K562 (cell line): ENCODE results near the gene FZD4. TPM values are rescaled to one million over a fixed set of nuclear protein-coding genes. Genes with fewer than 3 reads are reported as not detected.

Experiments
- CHAMP1 ChIP-seq: fragments of 450-650 bp; IDR thresholded peaks from 2 replicates; pipeline ENCODE4 v1.6.1; 2016; ENCODE audit warnings: mild to moderate bottlenecking
- HDAC2 ChIP-seq: fragments of 450-650 bp; IDR thresholded peaks from 2 replicates; pipeline ENCODE4 v1.6.1; 2016; ENCODE audit warnings: mild to moderate bottlenecking
- JUN ChIP-seq, 2 experiments: sonication (generic) in 1 of 2; formaldehyde crosslinking in 1 of 2; IDR thresholded peaks; 2 replicates each; pipeline versions ENCODE4 v1.6.1 to v1.8.0; 2012 to 2022; ENCODE audit warnings: borderline replicate concordance in 2 of 2, mild to moderate bottlenecking in 2 of 2, improper control_type of control experiment in 1 of 2, low read depth in 1 of 2, low read length in 1 of 2, missing genetic modification reagents in 1 of 2
- MAFK ChIP-seq: IDR thresholded peaks from 2 replicates; pipeline ENCODE4 v1.6.1; 2011; ENCODE audit warnings: low read length, improper control_type of control experiment
- OTX1 ChIP-seq: fragments of 450-650 bp; formaldehyde crosslinking; IDR thresholded peaks from 2 replicates; pipeline ENCODE4 v1.4.0; 2022; ENCODE audit warnings: mild to moderate bottlenecking
- PHB2 ChIP-seq: fragments of 450-650 bp; IDR thresholded peaks from 2 replicates; pipeline ENCODE4 v1.6.1; 2017; ENCODE audit warnings: low read depth
- RAD21 ChIP-seq, 2 experiments: fragments of 250-450 bp in 1 of 2; fragments of 450-650 bp in 1 of 2; sonication (Bioruptor Pico) in 1 of 2; formaldehyde crosslinking in 1 of 2; IDR thresholded peaks in 1 of 2; conservative IDR thresholded peaks in 1 of 2; 2 replicates each; pipeline versions ENCODE4 v1.4.0 to v1.8.0; 2020 to 2022; ENCODE audit warnings: mild to moderate bottlenecking in 2 of 2, moderate library complexity in 1 of 2
- TFE3 ChIP-seq: fragments of 450-650 bp; formaldehyde crosslinking; IDR thresholded peaks from 2 replicates; pipeline ENCODE4 v1.4.0; 2020; ENCODE audit warnings: mild to moderate bottlenecking, mixed read lengths
- ZFP30 ChIP-seq: fragments of 250-450 bp; sonication (Bioruptor Pico); IDR thresholded peaks from 2 replicates; pipeline ENCODE4 v1.8.0; 2022; ENCODE audit warnings: moderate library complexity, mild to moderate bottlenecking, inconsistent platforms, borderline replicate concordance
- ZNF324 ChIP-seq: fragments of 250-450 bp; sonication (Bioruptor Pico); IDR thresholded peaks from 2 replicates; pipeline ENCODE4 v1.4.0; 2020; ENCODE audit warnings: mild to moderate bottlenecking
- ZNF347 ChIP-seq: fragments of 450-650 bp; formaldehyde crosslinking; IDR thresholded peaks from 2 replicates; pipeline ENCODE4 v1.4.0; 2020; ENCODE audit warnings: low read depth, mild to moderate bottlenecking, moderate library complexity
- ZNF583 ChIP-seq: fragments of 250-450 bp; sonication (Bioruptor Pico); IDR thresholded peaks from 2 replicates; pipeline ENCODE4 v1.4.0; 2020
- polyA plus RNA-seq, 8 experiments: library from polyadenylated mRNA; depleted of rRNA in 4 of 8; stranded (reverse) in 5 of 8; unstranded in 3 of 8; fragments of >200 nt; fragmentation: Nextera tagmentation in 2 of 8; fragmentation: Illumina TruSeq in 1 of 8; extraction: Ambion mirVana in 2 of 8; extraction: Trizol in 1 of 8; gene quantifications; 2 replicates each; pipeline versions ENCODE4 v1.2.1 to v1.2.3, GENCODE V29; 2011 to 2014; ENCODE audit warnings: inconsistent platforms in 1 of 8, missing spikeins in 1 of 8
- total RNA-seq, 7 experiments: library from RNA; depleted of rRNA in 6 of 7; stranded (reverse); fragments of >200 nt in 6 of 7; fragmentation: Illumina TruSeq in 2 of 7; extraction: Trizol in 2 of 7; gene quantifications; 2 replicates each; pipeline versions ENCODE4 v1.2.1 to v1.2.3, GENCODE V29; 2011 to 2021; ENCODE audit warnings: low replicate concordance in 1 of 7
- TF ChIP-seq, protein P1 (sequence below), 3 experiments: IDR thresholded peaks in 2 of 3; conservative IDR thresholded peaks in 1 of 3; 2 replicates each; pipeline ENCODE4 v1.5.1; 2011 to 2012; ENCODE audit warnings: low read length in 3 of 3, mild to moderate bottlenecking in 3 of 3, control low read depth in 2 of 3, improper control_type of control experiment in 1 of 3, inconsistent platforms in 1 of 3, low read depth in 1 of 3, mixed read lengths in 1 of 3, moderate library complexity in 1 of 3; ENCODE audit not compliant: insufficient read depth in 2 of 3
- TF ChIP-seq, protein P2 (sequence below): sonication (generic); formaldehyde crosslinking; IDR thresholded peaks from 2 replicates; pipeline ENCODE4 v1.9.0; 2022; ENCODE audit warnings: mild to moderate bottlenecking, missing genetic modification reagents
- TF ChIP-seq, protein P3 (sequence below): fragments of 450-650 bp; formaldehyde crosslinking; IDR thresholded peaks from 2 replicates; pipeline ENCODE4 v1.4.0; 2022; ENCODE audit warnings: missing genetic modification characterization
- TF ChIP-seq, protein P4 (sequence below): sonication (generic); formaldehyde crosslinking; IDR thresholded peaks from 2 replicates; pipeline ENCODE4 v1.8.0; 2022; ENCODE audit warnings: mild to moderate bottlenecking, low read depth, missing genetic modification reagents

FZD4 gene
- total and polyA plus RNA-seq, 9 of the 15 experiments (the other 6 are each of a cell fraction or from before 2014, with no cell fraction given), result 1.2 to 7.9 (median 5.8) TPM

- TF ChIP-seq CHAMP1, result no peak
- no peak for TF ChIP-seq ZFP30 (CRISPR knock-in tag)
- TF ChIP-seq JUN (IDR thresholded peaks at IDR 0.05; ENCODE audit: borderline replicate concordance, low read depth, low read length), result no peak
- TF ChIP-seq JUN (CRISPR knock-in tag; IDR thresholded peaks at IDR 0.05; ENCODE audit: borderline replicate concordance), result no peak
- TF ChIP-seq, protein P1, sequence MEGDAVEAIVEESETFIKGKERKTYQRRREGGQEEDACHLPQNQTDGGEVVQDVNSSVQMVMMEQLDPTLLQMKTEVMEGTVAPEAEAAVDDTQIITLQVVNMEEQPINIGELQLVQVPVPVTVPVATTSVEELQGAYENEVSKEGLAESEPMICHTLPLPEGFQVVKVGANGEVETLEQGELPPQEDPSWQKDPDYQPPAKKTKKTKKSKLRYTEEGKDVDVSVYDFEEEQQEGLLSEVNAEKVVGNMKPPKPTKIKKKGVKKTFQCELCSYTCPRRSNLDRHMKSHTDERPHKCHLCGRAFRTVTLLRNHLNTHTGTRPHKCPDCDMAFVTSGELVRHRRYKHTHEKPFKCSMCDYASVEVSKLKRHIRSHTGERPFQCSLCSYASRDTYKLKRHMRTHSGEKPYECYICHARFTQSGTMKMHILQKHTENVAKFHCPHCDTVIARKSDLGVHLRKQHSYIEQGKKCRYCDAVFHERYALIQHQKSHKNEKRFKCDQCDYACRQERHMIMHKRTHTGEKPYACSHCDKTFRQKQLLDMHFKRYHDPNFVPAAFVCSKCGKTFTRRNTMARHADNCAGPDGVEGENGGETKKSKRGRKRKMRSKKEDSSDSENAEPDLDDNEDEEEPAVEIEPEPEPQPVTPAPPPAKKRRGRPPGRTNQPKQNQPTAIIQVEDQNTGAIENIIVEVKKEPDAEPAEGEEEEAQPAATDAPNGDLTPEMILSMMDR (IDR thresholded peaks at IDR 0.05 in 2 of 3, conservative IDR thresholded peaks at IDR 0.05 in 1 of 3; ENCODE audit: insufficient read depth in 2 of 3, low read depth in 1 of 3, low read length in 3 of 3), result peak; percentile 40 to 79 (median 67); a peak in 5 of 6 replicates
- no peak for TF ChIP-seq ZNF347 (CRISPR knock-in tag)
- 0 out of 2 replicates have a peak, but pooled peaks have one; percentile 54 for TF ChIP-seq OTX1 (CRISPR knock-in tag)
- TF ChIP-seq, protein P2, sequence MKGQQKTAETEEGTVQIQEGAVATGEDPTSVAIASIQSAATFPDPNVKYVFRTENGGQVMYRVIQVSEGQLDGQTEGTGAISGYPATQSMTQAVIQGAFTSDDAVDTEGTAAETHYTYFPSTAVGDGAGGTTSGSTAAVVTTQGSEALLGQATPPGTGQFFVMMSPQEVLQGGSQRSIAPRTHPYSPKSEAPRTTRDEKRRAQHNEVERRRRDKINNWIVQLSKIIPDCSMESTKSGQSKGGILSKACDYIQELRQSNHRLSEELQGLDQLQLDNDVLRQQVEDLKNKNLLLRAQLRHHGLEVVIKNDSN, result no peak
- no peak for TF ChIP-seq ZNF583 (CRISPR knock-in tag)
- TF ChIP-seq ZNF324, result 0 out of 2 replicates have a peak, but pooled peaks have one; percentile 34
- TF ChIP-seq RAD21 (CRISPR knock-in tag; conservative IDR thresholded peaks at IDR 0.05 in 1 of 2, IDR thresholded peaks at IDR 0.05 in 1 of 2), result peak; percentile 70 to 82
- TF ChIP-seq PHB2, result no peak
- TF ChIP-seq HDAC2, result 0 out of 2 replicates have a peak, but pooled peaks have one; percentile 4
- TF ChIP-seq TFE3 (CRISPR knock-in tag), result no peak
- TF ChIP-seq, protein P3, sequence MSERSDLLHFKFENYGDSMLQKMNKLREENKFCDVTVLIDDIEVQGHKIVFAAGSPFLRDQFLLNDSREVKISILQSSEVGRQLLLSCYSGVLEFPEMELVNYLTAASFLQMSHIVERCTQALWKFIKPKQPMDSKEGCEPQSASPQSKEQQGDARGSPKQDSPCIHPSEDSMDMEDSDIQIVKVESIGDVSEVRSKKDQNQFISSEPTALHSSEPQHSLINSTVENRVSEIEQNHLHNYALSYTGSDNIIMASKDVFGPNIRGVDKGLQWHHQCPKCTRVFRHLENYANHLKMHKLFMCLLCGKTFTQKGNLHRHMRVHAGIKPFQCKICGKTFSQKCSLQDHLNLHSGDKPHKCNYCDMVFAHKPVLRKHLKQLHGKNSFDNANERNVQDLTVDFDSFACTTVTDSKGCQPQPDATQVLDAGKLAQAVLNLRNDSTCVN (CRISPR knock-in tag), result no peak
- TF ChIP-seq, protein P4, sequence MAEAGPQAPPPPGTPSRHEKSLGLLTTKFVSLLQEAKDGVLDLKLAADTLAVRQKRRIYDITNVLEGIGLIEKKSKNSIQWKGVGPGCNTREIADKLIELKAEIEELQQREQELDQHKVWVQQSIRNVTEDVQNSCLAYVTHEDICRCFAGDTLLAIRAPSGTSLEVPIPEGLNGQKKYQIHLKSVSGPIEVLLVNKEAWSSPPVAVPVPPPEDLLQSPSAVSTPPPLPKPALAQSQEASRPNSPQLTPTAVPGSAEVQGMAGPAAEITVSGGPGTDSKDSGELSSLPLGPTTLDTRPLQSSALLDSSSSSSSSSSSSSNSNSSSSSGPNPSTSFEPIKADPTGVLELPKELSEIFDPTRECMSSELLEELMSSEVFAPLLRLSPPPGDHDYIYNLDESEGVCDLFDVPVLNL (CRISPR knock-in tag), result no peak
- TF ChIP-seq MAFK, result no peak
Observed at GRCh38 chr11:86938900-86939880, 16.0 kb downstream of the FZD4 start (continued).
